COR-L47 (cell line): Measurements from ENCODE around the gene KATNB1.
A peak's percentile ranks its signal among the peaks of the same experiment; 100 is the strongest.

Source experiments
- DNase-seq: peaks from one replicate; lab custom pipeline; 2025; lab: John Stamatoyannopoulos, UW

The KATNB1 gene, protein sequence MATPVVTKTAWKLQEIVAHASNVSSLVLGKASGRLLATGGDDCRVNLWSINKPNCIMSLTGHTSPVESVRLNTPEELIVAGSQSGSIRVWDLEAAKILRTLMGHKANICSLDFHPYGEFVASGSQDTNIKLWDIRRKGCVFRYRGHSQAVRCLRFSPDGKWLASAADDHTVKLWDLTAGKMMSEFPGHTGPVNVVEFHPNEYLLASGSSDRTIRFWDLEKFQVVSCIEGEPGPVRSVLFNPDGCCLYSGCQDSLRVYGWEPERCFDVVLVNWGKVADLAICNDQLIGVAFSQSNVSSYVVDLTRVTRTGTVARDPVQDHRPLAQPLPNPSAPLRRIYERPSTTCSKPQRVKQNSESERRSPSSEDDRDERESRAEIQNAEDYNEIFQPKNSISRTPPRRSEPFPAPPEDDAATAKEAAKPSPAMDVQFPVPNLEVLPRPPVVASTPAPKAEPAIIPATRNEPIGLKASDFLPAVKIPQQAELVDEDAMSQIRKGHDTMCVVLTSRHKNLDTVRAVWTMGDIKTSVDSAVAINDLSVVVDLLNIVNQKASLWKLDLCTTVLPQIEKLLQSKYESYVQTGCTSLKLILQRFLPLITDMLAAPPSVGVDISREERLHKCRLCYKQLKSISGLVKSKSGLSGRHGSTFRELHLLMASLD

DNA sequence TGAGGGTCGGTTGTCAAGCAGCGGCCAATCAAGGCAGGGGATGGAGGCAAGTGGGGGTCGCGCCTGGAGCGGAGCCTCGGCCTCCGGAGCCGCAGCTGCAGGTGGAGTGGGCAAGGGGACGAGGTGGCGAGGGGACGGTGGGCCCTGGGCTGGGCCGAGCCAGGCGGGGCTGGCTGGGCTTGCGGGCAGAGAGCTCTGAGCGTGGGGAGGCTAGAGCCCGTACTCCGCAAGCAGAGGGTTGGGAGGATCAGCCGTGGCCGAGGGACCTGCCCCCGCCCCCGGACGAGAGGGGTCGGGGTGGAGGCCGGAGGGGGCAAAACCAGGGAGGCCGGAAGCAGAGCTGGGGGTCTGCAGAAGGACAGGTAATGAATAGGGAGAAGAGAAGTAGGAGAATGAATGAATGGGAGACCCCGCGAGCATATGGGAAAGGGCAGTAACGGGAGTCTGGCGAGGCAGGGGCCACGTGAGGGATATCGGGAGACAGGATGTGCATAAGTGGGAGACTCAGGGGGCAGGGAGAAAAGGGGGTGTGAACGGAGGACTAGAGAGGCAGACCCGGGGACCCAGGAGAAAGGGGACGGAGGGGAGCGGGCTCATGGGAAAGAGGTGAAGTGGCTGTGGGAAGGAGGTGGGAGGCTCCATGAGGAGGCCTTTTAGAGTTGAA is at the start of gene KATNB1:
TSS of gene KATNB1 (plus strand) at position 16 of the 664 bp plus-strand sequence. CDS start 1,474 bp downstream, outside the sequence.
- DNase-seq, result no peak

DNA sequence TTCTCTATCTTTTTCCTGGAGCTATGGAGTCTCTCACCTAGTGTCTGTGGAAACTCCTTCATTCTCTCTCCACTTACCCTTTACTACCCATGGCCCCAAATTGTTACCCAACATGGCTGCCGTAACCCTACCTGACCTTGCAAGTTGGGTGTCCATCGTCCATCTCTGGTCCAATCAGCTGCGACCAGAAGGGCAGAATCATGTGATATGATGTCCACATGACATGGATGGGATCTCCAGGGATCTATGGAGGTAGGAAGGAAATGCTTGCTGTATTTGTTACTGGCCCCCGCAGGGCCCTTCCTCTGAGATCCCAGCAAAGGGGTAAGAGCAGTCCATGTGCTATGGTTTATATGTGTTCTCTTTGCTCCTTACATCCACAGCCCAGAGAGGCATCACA is 49.0 kb upstream of the KATNB1 start:
- DNase-seq, result no peak

DNA sequence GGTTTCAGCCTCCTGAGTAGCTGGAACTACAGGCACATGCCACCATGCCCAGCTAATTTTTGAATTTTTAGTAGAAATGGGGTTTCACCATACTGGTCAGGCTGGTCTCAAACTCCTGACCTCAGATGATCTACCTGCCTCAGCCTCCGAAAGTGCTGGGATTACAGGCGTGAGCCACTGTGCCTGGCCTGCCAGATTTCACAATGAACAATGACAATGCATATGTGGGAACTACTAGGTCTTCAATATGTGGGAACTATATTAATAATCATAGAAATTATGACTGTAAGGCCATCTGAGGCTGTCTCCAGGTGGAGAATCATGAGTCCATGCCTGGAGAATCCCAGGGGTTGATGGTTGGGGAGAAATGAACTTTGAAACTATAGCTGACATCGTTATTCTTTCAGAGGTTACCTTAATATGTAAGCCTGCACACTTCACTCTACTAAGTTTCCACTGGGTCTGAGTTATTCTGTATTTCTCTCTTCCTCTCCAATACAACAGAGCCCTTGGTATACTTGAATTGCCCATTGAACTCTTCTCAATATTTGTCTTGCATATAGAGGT is 48.1 kb upstream of the KATNB1 start:
- DNase-seq, result no peak

DNA sequence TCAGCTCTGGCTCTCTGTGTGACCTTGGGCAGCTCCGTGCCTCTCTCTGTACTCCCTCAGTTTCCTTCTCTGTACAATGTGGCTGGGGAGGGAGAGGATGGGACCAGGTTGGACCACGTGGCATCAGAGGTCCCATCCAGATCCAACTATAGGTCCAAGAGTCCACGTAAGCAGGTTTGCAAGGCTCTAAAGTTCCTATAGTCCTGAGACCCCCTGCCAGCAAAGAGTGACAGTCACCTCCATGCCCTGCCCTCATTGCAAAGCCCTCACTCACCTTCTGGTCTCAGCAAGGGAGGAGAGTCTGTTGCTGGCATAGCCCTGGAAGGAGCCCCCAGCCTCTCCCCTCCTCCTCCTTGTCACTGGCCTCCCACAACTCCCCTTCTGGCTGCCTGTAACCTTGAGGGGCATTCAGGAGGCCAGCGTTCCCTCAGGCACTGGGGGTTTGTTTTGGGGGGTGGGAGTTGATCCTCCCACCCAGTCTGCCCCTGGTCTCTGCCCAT is 47.0 kb upstream of the KATNB1 start:
- DNase-seq, result no peak

DNA sequence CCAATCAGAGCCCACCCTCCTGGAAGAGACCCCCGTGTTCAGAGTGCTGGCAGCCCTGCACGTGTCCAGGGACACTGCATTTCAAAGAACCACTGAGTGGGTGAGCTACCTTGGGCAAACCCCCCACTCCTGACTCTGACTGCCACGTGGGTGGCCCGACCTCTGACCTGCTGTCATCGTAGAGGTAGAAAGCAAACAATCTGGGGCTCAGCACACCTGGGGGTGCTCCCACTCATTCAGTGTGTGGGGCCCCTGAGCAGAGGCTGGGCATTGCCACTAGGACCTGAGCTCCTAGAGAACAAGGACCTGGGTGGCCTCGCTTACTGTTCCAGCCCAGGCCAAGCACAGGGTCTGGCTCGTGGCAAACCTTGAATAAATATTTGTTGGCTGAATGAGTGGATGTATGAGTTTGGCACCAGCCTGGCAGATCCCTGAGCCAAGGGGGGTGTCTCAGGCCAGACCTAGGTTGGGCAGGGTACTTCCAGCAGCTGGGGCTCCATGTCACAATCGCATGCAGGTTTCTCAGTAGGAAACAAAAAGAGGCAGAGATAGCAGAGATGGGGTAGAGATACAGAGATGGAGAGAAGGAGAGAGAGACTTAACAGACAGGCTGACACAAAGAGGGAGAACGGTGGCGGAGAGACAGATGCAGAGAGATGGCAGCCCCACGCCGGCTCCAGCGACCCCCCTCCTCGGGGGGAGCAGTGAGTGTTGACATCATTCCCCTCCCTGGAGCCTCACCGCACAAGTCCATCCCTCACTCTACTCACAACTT is 46.4 kb upstream of the KATNB1 start:
- no peak for DNase-seq

DNA sequence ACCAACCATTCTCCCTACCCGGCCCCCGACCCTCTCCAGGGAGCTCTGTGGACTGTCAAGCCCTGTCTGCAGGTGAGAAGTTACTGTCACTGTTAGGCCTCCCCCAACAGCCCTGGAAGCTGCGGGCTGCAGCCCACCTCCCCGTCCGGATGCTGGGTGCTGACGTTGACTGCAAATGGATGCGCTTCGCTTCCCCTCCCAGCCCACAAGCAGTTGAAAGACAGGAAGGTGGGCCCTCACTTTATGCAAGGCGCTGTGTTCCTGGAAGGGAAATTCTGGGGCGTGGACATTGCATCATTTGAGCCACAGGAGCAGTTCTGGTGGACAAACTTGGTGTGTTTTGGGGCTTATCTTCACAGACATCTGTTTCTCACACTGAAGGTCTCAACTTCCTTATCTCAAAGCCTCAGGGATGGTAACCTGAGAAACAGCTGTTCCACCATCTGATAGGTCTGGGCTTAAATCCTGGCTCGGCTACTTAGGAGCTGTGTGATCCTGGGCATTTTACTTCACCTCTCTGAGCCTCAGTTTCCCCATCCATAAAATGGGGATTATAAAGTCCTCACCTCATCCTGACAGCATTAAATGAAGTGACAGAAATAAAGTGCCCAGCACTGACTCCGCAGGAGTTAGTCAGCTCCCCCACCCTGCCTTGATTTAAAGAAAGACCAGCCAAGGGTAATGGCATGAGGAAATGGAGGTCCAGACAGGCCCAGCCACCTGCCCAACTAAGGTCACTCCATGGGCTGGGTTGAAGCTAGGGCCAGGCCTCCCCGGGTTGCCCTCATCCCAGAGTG is 45.6 kb upstream of the KATNB1 start:
- DNase-seq, result no peak

DNA sequence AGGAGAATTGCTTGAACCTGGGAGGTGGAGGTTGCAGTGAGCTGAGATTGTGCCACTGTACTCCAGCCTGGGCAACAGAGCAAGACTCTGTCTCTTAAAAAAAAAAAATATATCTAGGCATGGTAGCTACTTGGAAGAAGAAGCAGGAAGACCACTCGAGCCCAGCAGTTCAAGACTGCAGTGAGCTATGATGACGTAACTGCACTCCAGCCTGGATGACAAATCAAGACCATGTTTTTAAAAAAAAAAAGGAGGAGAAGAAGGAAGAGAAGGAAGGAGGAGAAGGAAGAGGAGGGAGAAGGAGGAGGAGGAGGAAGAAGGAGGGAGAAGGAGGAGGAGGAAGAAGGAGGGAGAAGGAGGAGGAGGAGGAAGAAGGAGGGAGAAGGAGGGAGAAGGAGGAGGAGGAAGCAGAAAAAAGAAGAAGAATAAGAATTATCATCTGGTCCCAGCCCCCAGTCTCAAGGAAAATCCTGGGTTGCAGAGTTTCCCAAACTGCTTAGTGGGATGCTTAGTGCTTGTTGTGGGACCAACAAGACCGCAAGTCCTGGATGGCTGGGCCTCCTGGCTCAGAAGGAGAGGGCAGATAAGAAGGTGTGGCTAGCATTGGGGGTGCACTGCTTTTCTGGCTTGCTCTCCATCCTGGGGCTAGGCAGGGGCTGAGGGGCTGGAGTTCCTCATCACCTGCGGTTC is 44.6 kb upstream of the KATNB1 start:
- no peak for DNase-seq

DNA sequence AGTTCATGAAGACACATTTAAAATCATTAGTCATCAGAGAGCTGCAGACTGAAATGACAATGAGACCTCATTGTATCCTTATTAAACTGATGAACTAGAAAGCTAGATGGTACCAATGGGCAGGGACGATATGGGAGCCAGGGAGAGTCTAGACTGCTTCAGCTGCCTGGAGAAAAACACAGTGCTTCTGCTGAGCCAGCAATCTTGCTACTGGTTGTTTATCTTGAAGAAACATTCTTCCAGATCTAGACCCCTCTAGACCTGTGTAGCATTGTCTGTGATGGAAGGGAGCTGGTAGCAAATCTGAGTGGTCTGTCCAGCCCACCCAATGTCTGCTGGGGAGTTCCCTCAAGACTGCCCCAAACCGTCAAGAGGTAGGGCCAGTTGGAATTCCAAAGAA is 42.9 kb upstream of the KATNB1 start:
- DNase-seq, result no peak

DNA sequence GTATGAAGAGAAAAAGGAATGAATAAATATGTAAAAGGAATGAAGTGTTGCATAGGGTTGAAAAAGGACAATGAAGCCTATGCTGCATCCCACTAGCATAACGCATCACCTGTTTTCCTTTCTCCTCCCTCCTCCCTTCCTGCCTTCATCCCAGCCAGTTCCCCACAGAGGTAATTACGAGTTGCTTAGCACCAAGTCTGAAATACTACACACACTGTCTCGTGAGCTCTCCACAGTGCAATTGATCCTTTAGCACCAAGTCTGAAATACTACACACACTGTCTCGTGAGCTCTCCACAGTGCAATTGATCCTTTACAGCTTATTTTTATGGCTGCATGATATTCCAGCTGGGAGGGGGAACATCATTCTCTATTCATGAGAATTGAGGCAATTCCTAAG is 42.0 kb upstream of the KATNB1 start:
- DNase-seq, result peak; percentile 14

DNA sequence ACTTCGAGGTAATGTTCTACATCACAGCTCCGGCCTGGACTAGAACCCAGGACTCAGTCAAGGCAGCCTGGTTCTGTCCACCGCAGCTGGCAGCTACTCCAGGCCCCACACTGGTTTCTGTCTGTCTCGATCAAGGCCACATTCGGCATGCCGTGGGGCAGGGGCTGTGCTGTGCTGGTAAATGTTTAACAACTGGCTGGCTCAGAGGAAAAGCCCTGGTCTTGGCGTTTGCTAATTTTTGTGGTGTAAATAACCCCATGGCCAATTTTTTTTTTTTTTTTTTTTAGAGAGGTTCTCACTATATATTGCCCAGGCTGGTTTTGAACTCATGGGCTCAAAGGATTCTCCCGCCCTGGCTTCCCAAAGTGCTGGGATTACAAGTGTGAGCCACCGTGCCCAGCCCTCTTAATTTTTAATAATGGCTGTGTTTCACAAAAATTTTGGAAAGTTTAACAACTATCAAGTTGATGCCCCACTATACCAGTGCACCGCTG is 41.3 kb upstream of the KATNB1 start:
- DNase-seq, result no peak

DNA sequence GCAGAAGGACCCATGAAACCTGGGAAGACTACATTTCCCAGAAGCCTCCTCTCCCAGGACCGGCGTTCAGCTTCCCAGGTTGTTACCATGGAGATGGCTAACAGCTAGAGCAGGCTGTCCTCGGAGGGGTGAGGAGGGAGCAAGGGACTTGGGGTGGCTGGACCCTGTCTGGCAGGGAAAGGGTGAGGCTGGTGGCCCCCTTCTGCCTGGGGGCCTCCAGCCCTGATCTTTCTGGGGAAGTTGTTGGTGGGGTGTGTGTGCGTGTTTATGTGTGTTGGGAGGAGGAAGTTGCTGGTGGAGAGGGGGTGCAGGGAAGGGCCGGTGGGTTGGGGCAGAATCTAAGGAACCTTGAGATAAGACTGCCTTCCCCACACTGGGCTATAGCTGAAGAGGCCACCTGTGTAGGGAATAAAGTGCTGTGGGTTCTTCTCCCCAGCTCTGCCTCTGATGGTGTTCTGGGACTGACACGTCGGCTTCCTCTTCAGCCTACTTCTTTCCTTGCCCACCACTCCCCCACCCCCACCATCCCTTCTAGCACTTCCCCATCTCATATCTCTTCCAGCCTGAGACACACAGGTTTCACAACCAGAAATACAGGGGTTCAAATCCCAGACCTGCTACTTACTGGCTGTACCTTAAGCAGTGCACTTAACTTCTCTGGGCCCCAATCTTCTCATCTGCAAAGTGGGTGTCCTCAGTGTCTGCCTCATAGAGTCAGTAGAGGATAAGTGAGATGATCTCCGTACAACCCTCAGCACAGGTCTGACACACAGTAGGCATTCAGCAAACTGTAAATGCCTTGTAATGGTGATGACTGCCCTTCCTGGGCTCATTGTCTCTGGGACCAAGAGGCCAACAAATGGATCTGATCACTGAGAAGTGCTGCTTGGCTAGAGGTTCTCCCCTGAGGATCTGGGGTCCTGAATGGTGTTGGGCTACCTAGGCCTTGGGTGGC is 40.6 kb upstream of the KATNB1 start, which contains the start of gene DRC7:
TSS of gene DRC7 (plus strand) at position 82 of the 955 bp plus-strand sequence. CDS start 3,144 bp downstream, outside the sequence.
- DNase-seq, result peak; percentile 38

DNA sequence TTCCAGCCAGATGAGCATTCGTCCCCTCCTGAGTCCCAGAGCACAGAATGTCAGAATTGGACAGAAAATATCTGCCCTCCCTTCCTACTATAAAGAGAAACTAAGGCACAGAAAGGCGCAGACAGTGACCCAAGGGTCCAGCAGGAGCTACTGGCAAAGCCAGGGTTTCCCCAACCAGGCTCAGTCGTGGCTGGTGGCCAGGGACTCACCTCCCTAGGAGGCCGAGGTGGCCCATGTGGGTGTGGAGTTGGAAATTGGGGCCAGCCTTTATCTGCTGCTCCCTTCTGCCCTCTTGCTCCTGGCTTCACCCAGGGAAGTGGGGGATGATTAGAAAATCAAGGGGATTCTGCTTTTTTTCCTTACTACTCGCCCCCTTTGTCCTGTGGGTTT is 39.9 kb upstream of the KATNB1 start:
- no peak for DNase-seq

DNA sequence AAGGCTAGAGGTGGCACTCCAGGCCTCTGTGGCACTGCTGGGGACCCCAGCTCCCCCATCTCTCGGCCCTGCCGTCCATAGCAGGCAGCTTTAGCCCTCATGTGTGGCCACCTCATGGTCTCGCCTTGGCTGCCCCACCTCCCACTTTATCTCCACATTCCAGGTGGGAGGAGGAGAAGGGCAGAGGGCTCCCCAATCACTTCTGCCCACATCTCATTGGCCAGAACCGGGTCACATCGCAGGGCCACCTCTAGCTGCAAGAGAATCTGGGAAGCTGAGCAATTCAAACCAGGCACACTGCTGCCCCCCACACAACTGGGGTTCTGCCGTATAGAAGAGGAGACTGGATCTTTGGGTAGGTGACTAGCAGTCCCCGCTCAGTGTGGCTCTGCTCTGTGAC is 39.3 kb upstream of the KATNB1 start:
- no peak for DNase-seq

DNA sequence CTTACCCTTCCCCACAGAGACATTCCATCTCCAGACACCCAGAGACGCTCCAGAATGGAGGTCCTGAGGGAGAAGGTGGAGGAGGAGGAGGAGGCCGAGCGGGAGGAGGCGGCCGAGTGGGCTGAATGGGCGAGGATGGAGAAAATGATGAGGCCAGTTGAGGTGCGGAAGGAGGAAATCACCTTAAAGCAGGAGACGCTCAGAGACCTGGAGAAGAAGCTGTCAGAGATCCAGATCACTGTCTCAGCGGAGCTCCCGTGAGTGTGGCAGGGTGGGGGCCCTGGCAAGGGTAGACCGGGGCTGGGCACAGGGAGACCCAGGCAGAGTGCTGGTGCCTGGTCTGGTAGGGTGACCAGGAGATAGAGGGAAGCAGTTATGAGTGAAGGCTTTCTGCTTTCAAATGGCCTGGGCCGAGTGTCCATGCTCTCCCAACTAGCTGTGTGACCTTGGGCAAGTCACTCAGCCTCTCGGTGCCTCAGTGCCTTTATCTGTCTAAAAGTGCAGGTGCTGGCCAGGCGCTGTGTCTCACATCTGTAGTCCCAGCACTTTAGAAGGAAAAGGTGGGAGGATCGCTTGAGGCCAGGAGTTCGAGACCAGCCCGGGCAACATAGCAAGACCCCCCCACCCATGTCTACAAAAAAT is 37.6 kb upstream of the KATNB1 start:
- DNase-seq, result no peak

DNA sequence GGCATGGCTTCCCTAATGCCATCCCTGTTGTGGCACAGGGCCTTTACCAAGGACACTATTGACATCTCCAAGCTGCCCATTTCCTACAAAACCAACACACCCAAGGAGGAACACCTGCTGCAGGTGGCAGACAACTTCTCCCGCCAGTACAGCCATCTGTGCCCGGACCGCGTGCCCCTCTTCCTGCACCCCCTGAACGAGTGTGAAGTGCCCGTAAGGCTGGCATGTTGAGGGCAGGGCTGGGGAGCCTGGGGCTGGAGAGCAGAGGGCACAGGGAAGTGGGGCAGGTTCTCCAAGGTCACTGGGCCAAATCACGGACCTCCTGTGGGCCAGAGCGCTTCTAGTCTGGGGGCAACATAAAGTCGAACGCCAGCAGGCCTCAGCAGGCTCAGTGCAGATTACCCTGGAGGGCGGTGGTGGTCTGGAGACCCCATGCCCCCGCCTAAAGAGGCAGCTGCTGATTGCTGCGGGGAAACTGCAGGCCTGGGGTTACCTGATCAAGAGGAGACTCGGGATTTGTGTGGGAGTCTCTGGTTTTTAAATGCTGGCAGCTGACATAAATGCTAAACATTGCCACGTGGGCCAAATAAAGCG is 36.7 kb upstream of the KATNB1 start:
- no peak for DNase-seq

DNA sequence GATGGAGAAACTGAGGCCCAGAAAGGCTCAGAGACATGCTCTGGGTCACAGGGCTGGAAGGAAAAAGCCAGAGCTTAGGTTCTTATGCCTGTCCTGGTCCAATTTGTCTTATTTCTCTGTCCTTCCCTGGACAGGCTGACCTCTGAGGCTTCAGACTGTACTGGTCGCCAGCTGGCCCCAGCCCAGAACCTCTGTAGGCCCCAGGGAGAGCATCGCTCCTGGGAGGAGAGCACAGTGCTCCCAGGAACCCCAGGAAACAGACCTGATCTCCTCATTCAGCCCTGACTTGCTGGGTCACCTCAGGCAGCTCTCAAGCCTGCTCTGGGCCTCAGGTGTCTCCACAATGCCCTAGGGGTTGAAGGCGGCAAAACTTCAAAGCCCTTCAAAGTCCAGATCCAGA is 36.1 kb upstream of the KATNB1 start:
- no peak for DNase-seq

DNA sequence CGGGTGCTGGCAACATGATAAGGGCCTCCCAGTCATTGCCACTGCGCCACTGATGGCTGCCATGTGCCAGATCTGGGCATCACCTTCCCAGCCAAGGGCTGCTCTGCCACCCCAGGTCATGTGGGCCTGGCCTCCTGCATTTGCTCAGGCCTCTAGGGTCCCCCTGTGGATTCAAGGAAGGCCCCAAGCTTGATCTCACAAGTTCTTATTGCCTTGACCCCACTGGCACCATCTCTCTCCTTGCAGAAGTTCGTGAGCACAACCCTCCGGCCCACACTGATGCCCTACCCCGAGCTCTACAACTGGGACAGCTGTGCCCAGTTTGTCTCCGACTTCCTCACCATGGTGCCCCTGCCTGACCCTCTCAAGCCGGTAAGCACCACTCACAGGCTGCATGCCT is 35.7 kb upstream of the KATNB1 start:
- no peak for DNase-seq
